TTC549 (cell line): ENCODE results near the gene C12orf75.
"Not testable (repeated sequence)": the region's sequence is repeated elsewhere in the genome, so short reads cannot be mapped to it uniquely, and the experiment has no call there.

Source experiments
- FAIRE-seq: peaks from 2 replicates; lab custom pipeline; 2012; peaks lifted over from hg19 to GRCh38; lab: Jason Lieb, UNC

Gene C12orf75

DNA sequence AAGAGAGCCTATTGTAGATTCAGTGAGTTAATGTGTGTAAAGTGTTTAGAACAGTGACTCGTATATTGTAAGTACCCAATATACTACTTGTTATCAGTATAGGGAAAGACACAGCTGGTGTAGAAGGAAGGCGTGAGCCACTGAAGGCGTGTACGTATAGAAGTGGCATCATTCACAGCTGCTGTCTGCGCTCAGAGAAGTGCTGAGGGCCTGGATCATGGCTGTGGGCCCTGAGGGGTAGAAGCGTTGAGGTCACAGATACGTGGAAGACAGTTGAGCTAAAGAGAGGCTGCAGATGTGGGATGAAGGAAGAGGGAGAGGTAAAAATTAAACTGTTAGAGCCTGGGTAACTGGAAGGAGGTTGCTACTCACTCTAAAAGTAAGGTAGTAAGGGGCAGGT, 5.9 kb downstream of the C12orf75 start:
- no peak for FAIRE-seq

GRCh38 chr12:105337391-105337790, 6.9 kb downstream of the C12orf75 start:
- no peak for FAIRE-seq

- no peak for FAIRE-seq
These were observed 8.5 kb downstream of the C12orf75 start for GRCh38 chr12:105338966-105339365.

DNA sequence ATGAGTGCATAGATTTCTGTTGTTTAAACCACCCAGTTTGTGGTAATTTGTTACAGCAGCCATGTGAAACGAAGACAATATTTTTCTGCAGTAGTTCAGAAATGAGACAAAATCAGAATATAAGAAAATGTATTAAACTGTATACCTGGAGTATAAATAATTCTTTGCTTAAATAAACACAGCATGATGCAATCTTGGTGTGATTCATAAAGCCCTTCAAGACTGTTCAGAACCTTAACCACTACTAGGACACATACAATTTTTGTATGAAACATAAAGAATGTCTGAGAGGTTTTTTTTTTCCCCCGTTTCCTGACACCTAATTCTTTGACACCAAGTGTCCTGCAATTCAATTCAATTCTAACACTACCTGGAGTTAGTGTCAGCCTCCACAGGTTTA, 10.5 kb downstream of the C12orf75 start:
- FAIRE-seq: no peak

DNA sequence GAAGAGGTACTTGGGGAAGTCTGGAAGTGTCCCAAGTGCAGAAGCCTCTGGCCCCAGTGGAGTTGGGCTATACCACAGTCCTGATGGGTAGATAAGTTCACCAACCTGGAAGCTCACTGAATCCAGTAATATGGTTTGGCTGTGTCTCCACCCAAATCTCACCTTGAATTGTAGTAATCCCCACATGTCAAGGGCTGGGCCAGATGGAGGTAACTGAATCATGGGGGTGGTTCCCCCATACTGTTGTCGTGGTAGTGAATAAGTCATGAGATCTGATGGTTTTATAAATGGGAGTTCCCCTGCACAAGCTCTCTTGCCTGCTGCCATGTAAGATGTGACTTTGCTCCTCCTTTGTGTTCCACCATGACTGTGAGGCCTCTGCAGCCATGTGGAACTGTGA, 11.1 kb downstream of the C12orf75 start:
- FAIRE-seq: not testable (repeated sequence)

- FAIRE-seq: no peak
These were observed 12.0 kb downstream of the C12orf75 start for GRCh38 chr12:105342464-105342863.

DNA sequence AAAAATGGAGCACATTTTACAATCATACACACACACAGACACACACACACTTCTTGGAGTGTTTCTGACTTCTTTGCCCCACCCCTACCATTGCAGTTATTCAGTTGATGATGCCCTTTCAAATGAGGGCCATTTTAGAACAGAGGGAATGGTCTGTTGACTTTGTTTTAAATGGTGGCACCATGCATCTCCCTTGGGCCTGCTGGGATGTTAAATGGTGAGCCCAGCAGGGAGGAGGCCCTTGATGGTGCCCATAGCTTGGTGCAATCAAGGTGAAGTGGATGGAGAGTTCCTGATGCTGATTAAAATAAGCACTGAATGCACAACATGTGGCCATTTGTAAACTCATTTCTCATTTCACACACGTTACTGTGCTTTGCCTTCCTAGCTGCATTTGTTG, 13.3 kb downstream of the C12orf75 start:
- FAIRE-seq: no peak

DNA sequence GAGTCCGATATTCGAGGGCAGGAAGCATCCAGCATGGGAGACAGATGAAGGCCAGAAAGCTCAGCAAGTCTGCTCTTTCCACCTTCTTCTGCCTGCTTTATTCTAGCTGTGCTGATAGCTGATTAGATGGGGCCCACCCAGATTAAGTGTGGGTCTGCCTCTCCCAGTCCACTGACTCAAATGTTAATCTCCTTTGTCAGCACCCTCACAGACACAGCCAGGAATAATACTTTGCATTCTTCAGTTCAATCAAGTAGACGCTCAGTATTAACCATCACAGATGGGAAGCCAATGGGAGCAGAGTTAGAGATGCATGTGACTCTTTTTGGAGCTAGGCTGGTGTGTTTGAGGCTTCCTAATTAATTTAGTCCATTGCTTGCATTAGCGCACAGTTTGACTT, 17.0 kb downstream of the C12orf75 start:
- FAIRE-seq: no peak

- no peak for FAIRE-seq
These were observed 17.7 kb downstream of the C12orf75 start for GRCh38 chr12:105348142-105348541.

- no peak for FAIRE-seq
These were observed 18.1 kb downstream of the C12orf75 start for GRCh38 chr12:105348561-105348960.

DNA sequence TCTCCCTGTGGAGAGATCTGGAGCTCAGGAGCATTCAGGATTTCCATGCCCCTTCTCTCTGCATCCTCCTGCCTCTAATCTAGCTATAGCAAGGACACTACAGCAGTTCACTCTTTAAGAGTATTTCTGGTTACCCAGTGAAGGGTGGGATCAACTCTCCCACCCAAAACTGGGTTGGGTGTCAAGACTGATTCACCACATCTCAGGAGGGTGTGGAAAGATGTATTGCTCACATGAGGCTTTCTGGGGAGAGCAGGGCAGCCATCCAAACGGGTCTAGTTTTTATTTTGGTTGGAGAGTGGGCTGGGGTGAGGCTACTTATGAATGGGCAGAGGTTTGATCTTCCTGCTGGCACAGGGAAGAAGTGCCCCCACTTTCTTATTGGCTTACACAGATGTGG, 18.6 kb downstream of the C12orf75 start:
- no peak for FAIRE-seq

DNA sequence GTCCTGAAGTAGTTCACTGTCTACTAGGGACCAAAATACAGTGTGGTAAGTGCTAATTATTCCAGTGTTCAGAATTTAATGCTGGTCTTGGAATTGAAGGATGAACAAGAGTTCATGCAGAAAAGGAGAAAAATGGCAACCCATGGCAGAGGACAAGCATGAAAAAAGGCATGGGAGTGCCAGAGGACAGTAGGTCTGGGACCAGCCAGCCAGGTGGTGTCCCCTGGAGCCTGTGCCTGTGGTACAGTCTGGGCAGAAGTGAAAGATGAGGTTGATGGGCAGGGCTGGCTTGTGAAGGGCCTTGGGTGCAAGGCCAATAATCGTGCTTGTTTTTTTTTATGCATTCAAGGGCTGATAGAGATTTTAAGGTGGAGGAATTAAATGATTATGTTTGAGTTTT, 21.0 kb downstream of the C12orf75 start:
- FAIRE-seq: no peak

DNA sequence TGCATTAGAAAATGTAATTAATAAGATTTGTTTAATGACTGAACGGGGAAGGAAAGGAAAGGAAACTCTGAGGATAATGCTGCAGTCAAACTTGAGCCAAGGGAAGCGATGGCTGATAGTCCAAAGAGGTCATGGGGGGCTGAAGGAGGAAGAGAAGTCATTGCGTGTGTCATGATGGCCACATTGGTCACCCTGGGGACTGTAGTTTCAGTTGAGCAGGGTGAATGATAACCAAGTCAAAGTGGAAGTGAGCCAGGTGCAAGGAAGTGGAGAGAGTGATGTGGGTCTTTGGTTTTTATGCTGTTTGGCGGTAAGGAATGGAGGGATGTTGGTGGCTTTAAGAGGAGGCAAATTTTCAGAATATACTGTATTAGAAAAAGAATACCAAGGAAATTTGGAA, 21.6 kb downstream of the C12orf75 start:
- FAIRE-seq: no peak

- FAIRE-seq: no peak
These were observed 22.6 kb downstream of the C12orf75 start for GRCh38 chr12:105352940-105353635.

DNA sequence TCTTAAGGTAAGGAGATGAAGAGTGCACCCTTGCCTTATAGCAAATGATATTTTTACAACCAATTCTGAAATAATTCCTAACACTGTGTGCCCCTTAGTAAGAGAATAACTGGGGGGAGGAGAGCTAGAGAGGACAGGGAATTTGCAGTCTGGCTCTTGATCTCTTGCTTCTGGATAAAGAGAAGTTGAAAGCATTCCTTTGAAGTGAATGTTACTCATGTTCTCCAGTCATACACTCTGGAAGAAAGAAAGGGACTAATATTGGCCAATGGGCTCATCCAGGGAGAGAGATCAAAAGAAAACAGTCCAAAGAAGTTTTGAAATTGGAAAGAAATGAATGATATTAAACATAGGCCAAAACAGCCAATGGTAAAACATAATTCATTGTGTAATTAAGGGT, 25.3 kb downstream of the C12orf75 start:
- no peak for FAIRE-seq

DNA sequence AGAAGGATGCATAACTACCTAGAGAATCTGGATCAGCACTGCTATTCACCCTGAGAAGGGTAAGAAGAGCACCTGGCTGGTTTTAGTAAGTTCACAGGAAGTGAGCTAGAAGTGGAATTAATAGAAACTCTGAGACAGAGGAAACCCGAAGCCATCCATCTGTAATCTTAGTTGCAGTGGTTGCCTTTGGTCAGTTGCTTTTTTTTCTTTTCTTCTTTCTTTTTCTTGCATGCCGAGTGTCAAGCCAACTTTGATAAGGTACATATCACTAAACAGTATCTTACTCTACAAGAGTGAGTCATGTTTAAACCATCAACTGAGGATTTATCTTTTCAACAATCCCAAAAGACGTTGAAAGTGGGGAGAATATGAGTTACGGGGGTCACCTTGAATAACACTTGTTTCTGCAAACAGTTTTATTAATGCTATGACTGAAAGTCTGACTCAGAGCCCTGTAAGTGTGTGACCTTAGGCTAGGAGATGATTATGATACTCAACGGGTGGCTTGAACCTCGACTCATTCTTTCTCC, 26.7 kb downstream of the C12orf75 start:
- no peak for FAIRE-seq

DNA sequence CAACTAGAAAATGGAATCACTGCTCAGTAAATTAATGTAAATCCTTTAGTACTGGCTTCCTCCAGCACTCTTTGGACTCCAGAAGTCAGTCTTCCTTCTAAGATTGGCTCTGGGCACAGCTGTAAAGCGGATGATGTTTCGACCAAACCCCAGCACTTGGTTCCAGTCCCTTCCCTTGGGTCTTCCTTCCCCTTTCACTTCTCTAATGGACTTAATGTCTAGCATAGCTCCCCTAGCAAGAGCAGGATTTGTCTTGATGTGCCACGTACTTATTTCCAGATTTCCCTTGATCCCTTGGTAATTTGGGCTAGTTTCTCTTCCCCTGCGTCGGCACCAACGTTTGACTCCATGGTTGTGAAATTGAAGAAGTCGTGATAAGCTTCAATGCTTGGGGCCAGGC, 28.3 kb downstream of the C12orf75 start:
- no peak for FAIRE-seq

GRCh38 chr12:105359856-105360255, 29.4 kb downstream of the C12orf75 start:
- no peak for FAIRE-seq

- FAIRE-seq: no peak
These were observed 33.4 kb downstream of the C12orf75 start for GRCh38 chr12:105363890-105364289.

- no peak for FAIRE-seq
These were observed 34.7 kb downstream of the C12orf75 start for GRCh38 chr12:105365231-105365630.

DNA sequence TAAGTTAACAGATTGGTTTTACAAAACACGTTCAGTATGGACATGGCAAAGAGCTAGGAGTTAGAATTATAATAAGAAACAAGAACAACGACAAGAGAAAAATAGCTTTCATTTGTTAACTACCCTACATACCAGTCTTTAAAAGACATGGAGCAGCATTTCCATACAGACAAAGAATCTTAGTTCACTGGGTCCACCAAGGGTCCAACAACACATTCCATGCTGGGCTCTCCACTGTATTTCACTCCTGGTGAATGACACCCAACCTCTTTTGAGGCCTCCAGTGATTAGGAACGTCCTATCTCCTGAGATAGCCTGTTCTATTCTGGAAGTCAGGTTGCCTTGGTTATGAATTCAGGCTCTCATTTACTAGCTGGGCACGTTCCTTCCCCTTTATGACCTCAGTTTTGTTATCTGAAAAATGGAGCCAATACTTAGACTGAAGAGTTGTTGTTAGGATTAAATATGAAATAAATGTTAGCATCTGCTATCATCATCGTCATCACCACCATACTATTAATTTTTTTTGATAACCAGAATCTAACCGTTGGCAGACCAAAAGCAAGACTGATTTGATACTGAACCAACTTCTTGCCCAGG, 37.7 kb downstream of the C12orf75 start:
- no peak for FAIRE-seq

GRCh38 chr12:105369014-105369413, 38.5 kb downstream of the C12orf75 start:
- FAIRE-seq: no peak

GRCh38 chr12:105374303-105374702, 43.8 kb downstream of the C12orf75 start:
- FAIRE-seq: no peak

GRCh38 chr12:105377077-105377476, 46.6 kb downstream of the C12orf75 start:
- no peak for FAIRE-seq
